Endothelial cell (in vitro differentiated cells): ENCODE data around the gene TMEM86B. TPM values are rescaled to one million over a fixed set of nuclear protein-coding genes. Genes with fewer than 3 reads are reported as not detected.

Source experiments
- DNase-seq: peaks from one replicate; pipeline ENCODE4 v3.0.0; 2021; ENCODE audit warnings: low spot score
- H3K27ac Mint-ChIP-seq: one replicate; pipeline ENCODE4 v1.8.0; 2021; ENCODE audit warnings: mixed read lengths, inconsistent platforms; ENCODE audit not compliant: unreplicated experiment
- H3K27me3 Mint-ChIP-seq: one replicate; pipeline ENCODE4 v1.8.0; 2021; ENCODE audit warnings: mild to moderate bottlenecking, moderate library complexity, mixed read lengths, inconsistent platforms; ENCODE audit not compliant: unreplicated experiment
- H3K36me3 Mint-ChIP-seq: one replicate; pipeline ENCODE4 v1.8.0; 2021; ENCODE audit warnings: mild to moderate bottlenecking, low read depth, mixed read lengths, inconsistent platforms; ENCODE audit not compliant: unreplicated experiment
- H3K4me1 Mint-ChIP-seq: one replicate; pipeline ENCODE4 v1.8.0; 2021; ENCODE audit warnings: mild to moderate bottlenecking, mixed read lengths, inconsistent platforms; ENCODE audit not compliant: unreplicated experiment
- H3K4me3 Mint-ChIP-seq: one replicate; pipeline ENCODE4 v1.8.0; 2021; ENCODE audit warnings: mild to moderate bottlenecking, mixed read lengths, inconsistent platforms; ENCODE audit not compliant: unreplicated experiment
- H3K9me3 Mint-ChIP-seq: one replicate; pipeline ENCODE4 v1.8.0; 2021; ENCODE audit warnings: mixed read lengths, inconsistent platforms; ENCODE audit not compliant: unreplicated experiment
- CTCF ChIP-seq: fragments of 200-600 bp; sonication (generic); IDR thresholded peaks from one replicate; pipeline ENCODE4 v1.5.0; 2021; ENCODE audit warnings: antibody characterized with exemption; ENCODE audit not compliant: unreplicated experiment
- microRNA-seq: library from miRNA; unstranded; fragments of <30 nt; microRNA quantifications from one replicate; pipeline ENCODE4, GENCODE V29; 2020; ENCODE audit not compliant: unreplicated experiment
- total RNA-seq: library from RNA; stranded (reverse); fragmentation: NEBNext Ultra II Directional; extraction: Animal tissue kit (Norgen Biotek cat#: 25700); gene quantifications from one replicate; pipeline ENCODE4 v1.2.1, GENCODE V29; 2021; ENCODE audit not compliant: unreplicated experiment

Gene TMEM86B
- total RNA-seq, 1 donor from 2014 or later: 4.1 TPM

GRCh38 chr19:55186080-55186479 is 42.5 kb downstream of the TMEM86B start:
- Mint-ChIP-seq H3K36me3 (no peaks in the 10 kb centered on the region), H3K27me3 (peaks cover 19% of the 10 kb centered on the region), H3K27ac (no peak overlapping the region), H3K4me3 (no peak overlapping the region), H3K4me1 (no peaks in the 10 kb centered on the region), H3K9me3 (no peaks in the 10 kb centered on the region)
- no peak for DNase-seq
- no peak for TF ChIP-seq CTCF

GRCh38 chr19:55181740-55182139 is 46.8 kb downstream of the TMEM86B start:
- no peak overlapping the region for H3K4me3 Mint-ChIP-seq
- no peak for DNase-seq
- H3K4me1 Mint-ChIP-seq: peaks cover 5% of the 10 kb centered on the region
- no peak for TF ChIP-seq CTCF
- no peak overlapping the region for H3K27ac Mint-ChIP-seq
- peaks cover 3% of the 10 kb centered on the region for H3K36me3 Mint-ChIP-seq
- peaks cover 23% of the 10 kb centered on the region for H3K27me3 Mint-ChIP-seq
- H3K9me3 Mint-ChIP-seq: no peaks in the 10 kb centered on the region

- Mint-ChIP-seq H3K4me1 (peaks cover 5% of the 10 kb centered on the region), H3K36me3 (peaks cover 3% of the 10 kb centered on the region), H3K9me3 (no peaks in the 10 kb centered on the region), H3K4me3 (peak within 1 kb of the TSS; percentile 71), H3K27me3 (peaks cover 26% of the 10 kb centered on the region), H3K27ac (peak within 1 kb of the TSS; percentile 67)
- no peak for TF ChIP-seq CTCF
- peak; percentile 75 for DNase-seq
These were observed 48.7 kb downstream of the TMEM86B start, which contains the start of gene SYT5 for GRCh38 chr19:55179606-55180484. Gene SYT5 (minus strand): TSS chr19:55180289. CDS start chr19:55179041, 1,248 bp downstream.

- DNase-seq: peak; percentile 80
- Mint-ChIP-seq H3K4me1 (peaks cover 5% of the 10 kb centered on the region), H3K27ac (peak overlapping the region; percentile 36), H3K36me3 (peaks cover 3% of the 10 kb centered on the region), H3K9me3 (no peaks in the 10 kb centered on the region), H3K4me3 (peak overlapping the region; percentile 82), H3K27me3 (peaks cover 30% of the 10 kb centered on the region)
- TF ChIP-seq CTCF: no peak
These were observed 49.6 kb downstream of the TMEM86B start for GRCh38 chr19:55178781-55179599.

Small RNA genes lying within 50 kb of the gene (microRNA-seq; reads per million reads assigned to microRNA genes)
- 1.3 reads per million, percentile 19 among the genes with 10 or more reads in this experiment for gene MIR6802
- 2.4 reads per million, percentile 33 among the genes with 10 or more reads in this experiment for gene MIR6803
- gene MIR6804: 3.9 reads per million, percentile 44 among the genes with 10 or more reads in this experiment

Other genes starting within 250 kb of the TMEM86B start
- 1.2 TPM for gene GP6, start 190.5 kb downstream of the TMEM86B start, total RNA-seq
- 13.5 TPM for gene RDH13, start 165.6 kb downstream of the TMEM86B start, total RNA-seq
- 24.6 TPM for gene EPS8L1, start 152.9 kb downstream of the TMEM86B start, total RNA-seq
- 136 TPM for gene PPP1R12C, start 111.1 kb downstream of the TMEM86B start, total RNA-seq
- gene TNNT1, start 79.6 kb downstream of the TMEM86B start, total RNA-seq: 2.8 TPM
- not detected for gene TNNI3, start 71.0 kb downstream of the TMEM86B start, total RNA-seq
- 2.2 TPM for gene DNAAF3, start 62.1 kb downstream of the TMEM86B start, total RNA-seq
- gene SYT5, start 48.5 kb downstream of the TMEM86B start, total RNA-seq: 1.6 TPM
- gene PTPRH, start 19.3 kb downstream of the TMEM86B start, total RNA-seq: not detected
- 65.6 TPM for gene PPP6R1, start 30.3 kb upstream of the TMEM86B start, total RNA-seq
- 24.6 TPM for gene HSPBP1, start 51.3 kb upstream of the TMEM86B start, total RNA-seq
- gene BRSK1, start 55.2 kb upstream of the TMEM86B start, total RNA-seq: 14.1 TPM
- not detected for gene TMEM150B, start 96.6 kb upstream of the TMEM86B start, total RNA-seq
- gene KMT5C, start 111.1 kb upstream of the TMEM86B start, total RNA-seq: 18.4 TPM
- gene COX6B2, start 126.0 kb upstream of the TMEM86B start, total RNA-seq: not detected
- gene GARIN5B, start 134.5 kb upstream of the TMEM86B start, total RNA-seq: not detected
- 0.21 TPM for gene IL11, start 141.7 kb upstream of the TMEM86B start, total RNA-seq
- not detected for gene TMEM190, start 148.1 kb upstream of the TMEM86B start, total RNA-seq
- gene TMEM238, start 155.5 kb upstream of the TMEM86B start, total RNA-seq: 0.64 TPM
- gene RPL28, start 157.2 kb upstream of the TMEM86B start, total RNA-seq: 3,792 TPM
- gene UBE2S, start 179.0 kb upstream of the TMEM86B start, total RNA-seq: 56.2 TPM
- not detected for gene SHISA7, start 214.5 kb upstream of the TMEM86B start, total RNA-seq
- gene ISOC2, start 232.9 kb upstream of the TMEM86B start, total RNA-seq: 20.2 TPM
- gene C19orf85, start 236.0 kb upstream of the TMEM86B start, total RNA-seq: not detected
- gene ZNF628, start 247.9 kb upstream of the TMEM86B start, total RNA-seq: 8.7 TPM